GM12875 (cell line): ENCODE results near the gene PIPOX.

ENCODE experiments used
- H3K4me3 ChIP-seq: one replicate; pipeline ENCODE4 v1.5.1; 2011; ENCODE audit warnings: low read depth, low read length, control low read depth
- TF ChIP-seq, protein P1 (sequence below): IDR thresholded peaks from 2 replicates; pipeline ENCODE4 v1.5.1; 2011; ENCODE audit warnings: low read depth, mild to moderate bottlenecking, control low read depth, inconsistent platforms, low read length, moderate library complexity, borderline replicate concordance; ENCODE audit not compliant: insufficient read depth

Gene PIPOX

DNA sequence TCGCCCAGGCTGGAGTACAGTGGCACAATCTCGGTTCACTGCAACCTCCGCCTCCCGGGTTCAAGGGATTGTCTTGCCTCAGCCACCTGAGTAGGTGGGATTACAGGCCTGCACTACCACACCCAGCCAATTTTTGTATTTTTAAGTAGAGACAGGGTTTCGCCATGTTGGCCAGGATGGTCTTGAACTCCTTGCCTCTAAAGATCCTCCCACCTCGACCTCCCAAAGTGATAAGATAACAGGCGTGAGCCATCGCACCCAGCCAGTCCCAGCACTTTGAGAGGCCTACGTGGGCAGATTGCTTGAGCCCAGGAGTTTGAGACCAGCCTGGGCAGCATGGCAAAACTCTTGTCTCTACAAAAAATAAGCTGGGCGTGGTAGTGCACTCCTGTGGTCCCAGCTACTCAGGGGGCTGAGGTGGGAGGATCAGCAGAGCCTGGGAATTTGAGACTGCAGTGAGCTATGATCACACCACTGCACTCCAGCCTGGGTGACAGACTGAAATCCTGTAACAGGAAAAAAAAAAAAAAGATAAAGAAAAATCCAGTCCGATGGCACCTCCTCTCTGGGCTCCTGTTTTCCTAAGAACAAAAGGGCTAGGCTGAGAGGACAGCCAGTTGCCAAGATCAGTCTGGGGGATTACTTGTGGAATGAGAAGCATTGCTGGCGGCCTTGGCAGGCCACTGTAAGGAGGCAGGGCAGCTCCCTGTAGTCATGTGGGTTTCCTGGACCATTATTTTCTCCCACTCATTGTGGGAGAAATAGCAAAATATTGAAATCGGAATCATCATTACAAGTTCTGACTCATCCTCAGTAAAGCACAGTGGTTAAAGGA lies 3.0 kb upstream of the PIPOX start:
- H3K4me3 ChIP-seq: no peak overlapping the region
- TF ChIP-seq, protein P1, sequence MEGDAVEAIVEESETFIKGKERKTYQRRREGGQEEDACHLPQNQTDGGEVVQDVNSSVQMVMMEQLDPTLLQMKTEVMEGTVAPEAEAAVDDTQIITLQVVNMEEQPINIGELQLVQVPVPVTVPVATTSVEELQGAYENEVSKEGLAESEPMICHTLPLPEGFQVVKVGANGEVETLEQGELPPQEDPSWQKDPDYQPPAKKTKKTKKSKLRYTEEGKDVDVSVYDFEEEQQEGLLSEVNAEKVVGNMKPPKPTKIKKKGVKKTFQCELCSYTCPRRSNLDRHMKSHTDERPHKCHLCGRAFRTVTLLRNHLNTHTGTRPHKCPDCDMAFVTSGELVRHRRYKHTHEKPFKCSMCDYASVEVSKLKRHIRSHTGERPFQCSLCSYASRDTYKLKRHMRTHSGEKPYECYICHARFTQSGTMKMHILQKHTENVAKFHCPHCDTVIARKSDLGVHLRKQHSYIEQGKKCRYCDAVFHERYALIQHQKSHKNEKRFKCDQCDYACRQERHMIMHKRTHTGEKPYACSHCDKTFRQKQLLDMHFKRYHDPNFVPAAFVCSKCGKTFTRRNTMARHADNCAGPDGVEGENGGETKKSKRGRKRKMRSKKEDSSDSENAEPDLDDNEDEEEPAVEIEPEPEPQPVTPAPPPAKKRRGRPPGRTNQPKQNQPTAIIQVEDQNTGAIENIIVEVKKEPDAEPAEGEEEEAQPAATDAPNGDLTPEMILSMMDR: no peak

DNA sequence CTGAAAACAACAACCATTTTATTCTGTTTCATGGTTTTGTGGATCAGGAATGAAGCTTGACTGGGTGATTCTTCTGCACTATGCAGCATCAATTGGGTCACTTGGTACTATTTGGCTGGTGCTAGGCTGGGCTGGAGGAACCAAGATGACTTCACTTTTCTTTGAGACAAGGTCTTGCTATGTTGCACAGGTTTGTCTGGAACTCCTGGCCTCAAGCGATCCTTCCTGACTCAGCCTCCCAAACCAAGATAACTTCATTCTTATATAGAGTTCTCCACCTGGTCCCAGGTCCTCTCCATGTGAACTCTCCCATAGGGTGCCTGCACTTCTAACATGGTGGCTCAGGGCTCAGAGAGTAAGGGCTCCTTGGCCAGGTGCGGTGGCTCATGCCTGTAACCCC lies 1.9 kb upstream of the PIPOX start:
- no peak overlapping the region for H3K4me3 ChIP-seq
- TF ChIP-seq, protein P1: no peak

DNA sequence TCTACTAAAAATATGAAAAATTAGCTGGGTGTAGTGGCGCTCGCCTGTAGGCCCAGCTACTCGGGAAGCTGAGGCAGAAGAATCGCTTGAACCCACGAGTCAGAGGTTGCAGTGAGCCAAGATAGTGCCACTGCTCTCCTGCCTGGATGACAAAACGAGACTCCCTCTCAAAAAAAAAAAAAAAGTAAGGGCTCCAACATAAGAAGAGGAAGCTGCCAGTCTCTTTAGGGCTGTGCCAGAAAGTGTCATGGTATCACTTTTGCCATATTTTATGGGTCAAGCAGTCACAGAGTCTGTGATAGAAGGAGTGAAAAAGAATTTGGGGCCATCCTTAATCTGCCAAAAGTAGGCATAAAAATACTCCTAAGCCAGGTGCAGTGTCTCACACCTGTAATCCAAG lies 1.4 kb upstream of the PIPOX start:
- TF ChIP-seq, protein P1: no peak
- no peak overlapping the region for H3K4me3 ChIP-seq

DNA sequence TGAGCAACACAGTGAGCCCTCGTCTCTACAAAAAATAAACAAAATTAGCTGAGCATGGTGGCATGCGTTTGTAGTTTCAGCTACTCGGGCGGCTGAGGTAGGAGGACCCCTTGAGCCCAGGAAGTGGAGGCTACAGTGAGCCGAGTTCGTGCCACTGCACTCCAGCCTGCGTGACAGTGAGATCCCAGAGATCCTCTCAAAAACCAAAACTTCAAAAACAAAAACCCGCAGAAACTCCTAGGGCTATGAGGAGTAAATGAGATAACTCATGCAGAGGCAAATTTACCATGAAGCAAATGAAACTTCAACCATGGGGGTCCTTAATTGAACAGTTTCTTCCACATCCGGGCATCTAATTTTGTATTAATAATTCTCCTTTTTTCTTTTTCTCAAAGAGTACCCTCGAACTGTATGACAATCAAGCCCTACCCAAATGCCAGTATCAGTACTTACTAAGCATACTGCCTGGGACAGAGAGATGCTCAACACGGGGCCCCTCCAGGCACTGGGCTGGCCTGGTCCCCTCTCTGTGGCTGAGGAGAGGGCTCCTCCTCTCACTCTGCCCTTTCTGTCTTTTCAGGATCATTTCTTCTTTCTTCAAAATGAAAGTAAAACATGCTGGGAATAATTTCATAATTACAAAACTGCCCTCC lies 789 bp upstream of the PIPOX start:
- H3K4me3 ChIP-seq: no peak overlapping the region

DNA sequence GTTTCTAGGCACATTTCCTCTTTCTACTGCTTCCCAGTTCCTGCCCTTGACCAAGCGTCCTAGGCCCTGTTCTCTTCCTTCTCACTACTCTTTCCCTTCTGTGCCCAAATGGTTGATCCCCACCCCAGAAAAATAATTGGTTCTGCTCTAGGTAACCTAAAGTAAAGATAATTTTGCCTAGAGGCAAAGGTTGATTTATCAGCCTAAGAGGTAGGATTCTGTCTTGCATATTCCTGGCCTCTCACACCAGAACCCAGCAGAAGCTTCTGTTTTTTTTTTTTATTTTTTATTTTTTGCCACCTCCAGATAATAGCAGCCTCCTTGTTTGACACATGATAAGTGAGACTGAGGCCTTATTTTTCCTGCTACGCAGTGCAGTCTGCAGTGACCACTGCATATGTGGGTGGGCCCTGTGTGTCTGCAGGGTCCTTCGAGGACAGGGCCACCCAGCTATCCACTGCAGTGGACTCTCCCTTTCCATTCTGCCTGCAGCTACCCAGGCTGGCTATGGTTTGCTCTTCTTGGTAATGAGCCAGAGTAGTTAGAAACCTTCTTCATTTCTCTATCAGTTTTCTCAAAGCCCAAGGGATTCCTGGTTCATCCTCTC lies 701 bp downstream of the PIPOX start:
- H3K4me3 ChIP-seq: no peak overlapping the region
- TF ChIP-seq, protein P1: no peak

More for the DNA sequence above, 789 bp upstream of the PIPOX start:
- TF ChIP-seq, protein P1: no peak

DNA sequence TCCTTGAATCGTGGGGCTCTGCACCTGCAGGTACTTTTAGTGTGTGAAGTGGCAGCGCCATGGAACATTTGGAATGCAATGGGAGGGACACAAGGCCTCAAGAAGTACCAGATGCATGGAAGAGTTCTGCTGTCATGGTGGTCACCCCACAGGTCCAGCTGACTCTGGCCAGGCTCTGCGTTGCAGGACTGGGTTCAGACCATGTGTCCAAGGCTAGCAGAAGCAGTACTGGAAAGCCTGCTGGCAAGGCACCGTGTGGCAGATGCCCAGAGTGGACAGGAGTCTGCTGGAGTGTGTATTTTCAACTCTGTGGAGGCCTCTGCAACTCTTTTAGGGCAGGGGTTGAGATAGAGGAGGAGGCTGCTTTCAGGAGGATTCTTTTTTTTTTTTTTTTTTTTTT lies 2.1 kb downstream of the PIPOX start:
- no peak overlapping the region for H3K4me3 ChIP-seq
- TF ChIP-seq, protein P1: no peak
